Measurements from ENCODE around the gene THRB. TPM values are rescaled to one million over a fixed set of nuclear protein-coding genes. Genes with fewer than 3 reads are reported as not detected.

THRB gene
- total and polyA plus RNA-seq, 8 donors: 2.1 to 12.4 (median 7.8) TPM

DNA sequence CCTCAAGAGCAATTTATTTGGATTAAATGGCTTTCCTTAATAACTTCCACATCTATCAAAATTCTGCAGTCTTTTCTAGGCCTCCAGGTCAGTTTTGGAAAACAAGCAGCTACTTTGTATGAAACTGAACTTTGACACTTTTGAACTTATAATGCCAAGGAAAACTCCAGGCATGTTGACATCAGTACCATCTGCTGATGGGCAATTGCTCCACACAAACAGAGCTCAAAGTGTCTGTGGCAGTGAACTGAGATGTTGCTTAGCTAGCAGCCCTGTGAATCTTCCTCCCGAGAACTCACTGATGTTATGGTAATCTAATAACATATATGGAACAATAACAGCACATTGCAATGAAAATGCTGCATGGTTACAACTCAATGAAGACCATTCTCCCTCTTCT, 250.2 kb downstream of the THRB start:
- H3K27me3 ChIP-seq: no peaks in the 10 kb centered on the region
- H3K27ac ChIP-seq: no peak overlapping the region
- H3K4me3 ChIP-seq: no peak overlapping the region
- FAIRE-seq (no peak), DNase-seq (no peak), ATAC-seq (no peak)
- no peaks in the 10 kb centered on the region for H3K36me3 ChIP-seq
- no peaks in the 10 kb centered on the region for H3K9me3 ChIP-seq
- peaks cover 0 to 5% (median 0%) of the 10 kb centered on the region in 3 donors for H3K4me1 ChIP-seq
- WGBS, 2 donors: 95 to 100% methylated on average over 1 of the region's 1 CpG
- TF ChIP-seq CTCF (IDR thresholded peaks at IDR 0.05): no peak
- intact Hi-C loops (cut with DNase I): loop anchor here in 2 of 3 donors (10.0 kb wide), 2 partner anchors 60 to 260 kb away; no protein-coding TSS in a partner anchor

- FAIRE-seq (no peak), ATAC-seq (peak; percentile 68 to 76 (median 74)), DNase-seq (peak in 1 of 6 donors; percentile 13)
- Histone ChIP-seq H3K9me3 (no peaks in the 10 kb centered on the region), H3K4me3 (no peak overlapping the region), H3K27me3 (no peaks in the 10 kb centered on the region), H3K4me1 (peaks cover 0 to 5% (median 0%) of the 10 kb centered on the region in 3 donors), H3K27ac (peak overlapping the region in 2 of 4 donors; percentile 36 to 59), H3K36me3 (no peaks in the 10 kb centered on the region)
- 9 to 17% methylated on average over 6 of the region's 6 CpGs for WGBS, 2 donors
- intact Hi-C loops (cut with DNase I): loop anchor here in 2 of 3 donors (10.0 kb wide), 2 partner anchors 57 to 257 kb away; no protein-coding TSS in a partner anchor
- no peak for TF ChIP-seq CTCF (IDR thresholded peaks at IDR 0.05)
Measured at GRCh38 chr3:24242012-24242698, 252.5 kb downstream of the THRB start.

GRCh38 chr3:24240306-24240705, 254.3 kb downstream of the THRB start:
- Histone ChIP-seq H3K36me3 (no peaks in the 10 kb centered on the region), H3K27me3 (no peaks in the 10 kb centered on the region), H3K27ac (no peak overlapping the region), H3K9me3 (no peaks in the 10 kb centered on the region), H3K4me1 (peaks cover 0 to 5% (median 0%) of the 10 kb centered on the region in 3 donors), H3K4me3 (no peak overlapping the region)
- 97 to 98% methylated on average over 6 of the region's 6 CpGs for WGBS, 2 donors
- FAIRE-seq (no peak), ATAC-seq (no peak), DNase-seq (no peak)
- no peak for TF ChIP-seq CTCF (IDR thresholded peaks at IDR 0.05)
- intact Hi-C loops (cut with DNase I): loop anchor here in 2 of 3 donors (10.0 kb wide), 2 partner anchors 56 to 256 kb away; no protein-coding TSS in a partner anchor

DNA sequence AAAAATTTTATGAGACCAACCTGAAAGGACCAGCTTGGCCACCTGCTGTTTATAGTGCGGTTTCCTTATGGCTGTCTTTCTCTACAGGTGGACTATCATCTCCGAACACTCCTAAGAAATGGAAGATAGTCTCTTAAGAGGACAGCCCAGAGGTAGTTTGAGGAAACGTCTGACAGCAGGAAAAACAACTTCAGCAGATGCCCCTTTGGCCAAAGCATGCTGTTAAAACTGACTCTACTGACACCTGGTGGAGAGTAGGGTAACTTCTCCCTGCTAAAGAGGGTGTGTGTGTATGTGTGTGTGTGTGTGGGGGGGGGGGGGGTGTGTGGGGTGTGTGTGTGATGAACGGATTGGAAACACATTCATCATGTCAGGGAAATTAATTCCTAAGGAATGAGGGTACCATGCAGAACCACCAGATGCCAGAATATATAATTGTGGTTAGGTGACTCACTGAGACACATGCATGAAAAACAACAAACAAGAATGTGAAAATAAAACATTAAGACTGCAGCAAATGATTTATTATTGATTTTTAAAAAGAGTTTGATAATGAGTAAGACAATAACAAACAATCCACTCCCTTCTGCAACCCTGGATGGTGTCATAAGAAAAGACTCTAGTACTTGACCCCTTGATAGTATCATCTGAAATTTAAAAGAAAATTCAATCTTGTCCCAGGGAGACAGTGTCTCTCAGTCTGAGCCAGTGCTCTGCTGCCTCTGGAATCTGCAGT, 256.5 kb downstream of the THRB start:
- intact Hi-C loops (cut with DNase I): loop anchor here in 1 of 3 donors (10.0 kb wide), 1 partner anchor 243 kb away; no protein-coding TSS in a partner anchor
- Histone ChIP-seq H3K4me1 (peaks cover 0 to 5% (median 4%) of the 10 kb centered on the region in 3 donors), H3K27me3 (no peaks in the 10 kb centered on the region), H3K9me3 (no peaks in the 10 kb centered on the region), H3K36me3 (no peaks in the 10 kb centered on the region), H3K27ac (no peak overlapping the region), H3K4me3 (no peak overlapping the region)
- WGBS, 2 donors: 23 to 28% methylated on average over 4 of the region's 4 CpGs
- peak; percentile 15 to 34 (median 31) for TF ChIP-seq CTCF (IDR thresholded peaks at IDR 0.05)
- DNase-seq (peak in 3 of 6 donors; percentile 25 to 57 (median 28)), FAIRE-seq (no peak), ATAC-seq (peak; percentile 59 to 84 (median 80))
